ENCODE results near the gene RAI1.

RAI1 gene

GRCh38 chr17:17851103-17852002 is 170.1 kb downstream of the RAI1 start:
- no peak for FAIRE-seq

GRCh38 chr17:17852930-17853329 is 171.7 kb downstream of the RAI1 start:
- FAIRE-seq: no peak

- no peak for FAIRE-seq
Observed at GRCh38 chr17:17853811-17854447, 172.7 kb downstream of the RAI1 start.

- FAIRE-seq: no peak
Observed at GRCh38 chr17:17855976-17856375, 174.7 kb downstream of the RAI1 start.

GRCh38 chr17:17856386-17856785 is 175.1 kb downstream of the RAI1 start:
- FAIRE-seq: no peak

- no peak for FAIRE-seq
Observed at GRCh38 chr17:17857496-17857895, 176.2 kb downstream of the RAI1 start.

- FAIRE-seq: no peak
Observed at GRCh38 chr17:17859909-17860765, 178.9 kb downstream of the RAI1 start.

GRCh38 chr17:17860766-17861107 is 179.5 kb downstream of the RAI1 start:
- FAIRE-seq: no peak

All from endometrium (tissue), 2 donors.